ENCODE data around the gene MAPK7.

Gene MAPK7

GRCh38 chr17:19333132-19333440 lies 45.2 kb upstream of the MAPK7 start:
- Histone ChIP-seq H3F3A (ENCODE audit: insufficient read depth) (no peaks in the 10 kb centered on the region), H3K4me3 (ENCODE audit: insufficient read depth, low read length, poor library complexity, severe bottlenecking) (no peak overlapping the region), H3K9me2 (replicated peaks; ENCODE audit: insufficient read depth, low read length) (no peaks in the 10 kb centered on the region), H2AFZ (ENCODE audit: low read depth, low read length, severe bottlenecking) (no peak overlapping the region), H3K9me3 (ENCODE audit: insufficient read depth, low read length) (no peaks in the 10 kb centered on the region), H3K36me3 (ENCODE audit: low read length) (no peaks in the 10 kb centered on the region), H3K79me2 (ENCODE audit: insufficient read depth, low read length) (no peaks in the 10 kb centered on the region), H3K4me2 (ENCODE audit: low read depth, low read length, poor library complexity, severe bottlenecking) (no peak overlapping the region), H4K20me1 (ENCODE audit: low read depth, low read length) (no peaks in the 10 kb centered on the region), H3K9ac (ENCODE audit: low read length) (no peak overlapping the region), H3K27me3 (ENCODE audit: low read length) (no peaks in the 10 kb centered on the region), H3K27ac (ENCODE audit: low read depth, low read length) (no peak overlapping the region)
- no peak for TF ChIP-seq EZH2phosphoT487 (conservative IDR thresholded peaks at IDR 0.05; ENCODE audit: low read length)
- TF ChIP-seq, protein P1, sequence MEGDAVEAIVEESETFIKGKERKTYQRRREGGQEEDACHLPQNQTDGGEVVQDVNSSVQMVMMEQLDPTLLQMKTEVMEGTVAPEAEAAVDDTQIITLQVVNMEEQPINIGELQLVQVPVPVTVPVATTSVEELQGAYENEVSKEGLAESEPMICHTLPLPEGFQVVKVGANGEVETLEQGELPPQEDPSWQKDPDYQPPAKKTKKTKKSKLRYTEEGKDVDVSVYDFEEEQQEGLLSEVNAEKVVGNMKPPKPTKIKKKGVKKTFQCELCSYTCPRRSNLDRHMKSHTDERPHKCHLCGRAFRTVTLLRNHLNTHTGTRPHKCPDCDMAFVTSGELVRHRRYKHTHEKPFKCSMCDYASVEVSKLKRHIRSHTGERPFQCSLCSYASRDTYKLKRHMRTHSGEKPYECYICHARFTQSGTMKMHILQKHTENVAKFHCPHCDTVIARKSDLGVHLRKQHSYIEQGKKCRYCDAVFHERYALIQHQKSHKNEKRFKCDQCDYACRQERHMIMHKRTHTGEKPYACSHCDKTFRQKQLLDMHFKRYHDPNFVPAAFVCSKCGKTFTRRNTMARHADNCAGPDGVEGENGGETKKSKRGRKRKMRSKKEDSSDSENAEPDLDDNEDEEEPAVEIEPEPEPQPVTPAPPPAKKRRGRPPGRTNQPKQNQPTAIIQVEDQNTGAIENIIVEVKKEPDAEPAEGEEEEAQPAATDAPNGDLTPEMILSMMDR (IDR thresholded peaks at IDR 0.05; ENCODE audit: insufficient read depth, low read length, poor library complexity, severe bottlenecking) = no peak

- H3K9me3 ChIP-seq (ENCODE audit: insufficient read depth, low read length) = no peaks in the 10 kb centered on the region
- H3K27me3 ChIP-seq (ENCODE audit: low read length) = no peaks in the 10 kb centered on the region
- H3K27ac ChIP-seq (ENCODE audit: low read depth, low read length) = no peak overlapping the region
- no peaks in the 10 kb centered on the region for H3K9me2 ChIP-seq (replicated peaks; ENCODE audit: insufficient read depth, low read length)
- H3K9ac ChIP-seq (ENCODE audit: low read length) = no peak overlapping the region
- no peak overlapping the region for H2AFZ ChIP-seq (ENCODE audit: low read depth, low read length, severe bottlenecking)
- no peaks in the 10 kb centered on the region for H3K79me2 ChIP-seq (ENCODE audit: insufficient read depth, low read length)
- no peaks in the 10 kb centered on the region for H3K36me3 ChIP-seq (ENCODE audit: low read length)
- H4K20me1 ChIP-seq (ENCODE audit: low read depth, low read length) = no peaks in the 10 kb centered on the region
- TF ChIP-seq, protein P1 (IDR thresholded peaks at IDR 0.05; ENCODE audit: insufficient read depth, low read length, poor library complexity, severe bottlenecking) = no peak
- TF ChIP-seq EZH2phosphoT487 (conservative IDR thresholded peaks at IDR 0.05; ENCODE audit: low read length) = no peak
- H3K4me2 ChIP-seq (ENCODE audit: low read depth, low read length, poor library complexity, severe bottlenecking) = no peak overlapping the region
- no peak overlapping the region for H3K4me3 ChIP-seq (ENCODE audit: insufficient read depth, low read length, poor library complexity, severe bottlenecking)
- no peaks in the 10 kb centered on the region for H3F3A ChIP-seq (ENCODE audit: insufficient read depth)
These were observed 44.5 kb upstream of the MAPK7 start for GRCh38 chr17:19333736-19334290.

- Histone ChIP-seq H3K9ac (ENCODE audit: low read length) (no peak overlapping the region), H4K20me1 (ENCODE audit: low read depth, low read length) (no peaks in the 10 kb centered on the region), H3K27me3 (ENCODE audit: low read length) (no peaks in the 10 kb centered on the region), H3K9me2 (replicated peaks; ENCODE audit: insufficient read depth, low read length) (no peaks in the 10 kb centered on the region), H2AFZ (ENCODE audit: low read depth, low read length, severe bottlenecking) (no peak overlapping the region), H3K9me3 (ENCODE audit: insufficient read depth, low read length) (no peaks in the 10 kb centered on the region), H3K27ac (ENCODE audit: low read depth, low read length) (no peak overlapping the region), H3K36me3 (ENCODE audit: low read length) (no peaks in the 10 kb centered on the region), H3K4me2 (ENCODE audit: low read depth, low read length, poor library complexity, severe bottlenecking) (no peak overlapping the region), H3F3A (ENCODE audit: insufficient read depth) (no peaks in the 10 kb centered on the region), H3K4me3 (ENCODE audit: insufficient read depth, low read length, poor library complexity, severe bottlenecking) (no peak overlapping the region), H3K79me2 (ENCODE audit: insufficient read depth, low read length) (no peaks in the 10 kb centered on the region)
- TF ChIP-seq, protein P1 (IDR thresholded peaks at IDR 0.05; ENCODE audit: insufficient read depth, low read length, poor library complexity, severe bottlenecking) = no peak
- TF ChIP-seq EZH2phosphoT487 (conservative IDR thresholded peaks at IDR 0.05; ENCODE audit: low read length) = no peak
These were observed 44.0 kb upstream of the MAPK7 start for GRCh38 chr17:19334331-19334730.

Measured in SU-DHL-6 (cell line).